ENCODE data around the gene C1RL.
"Not testable (repeated sequence)": the region's sequence is repeated elsewhere in the genome, so short reads cannot be mapped to it uniquely, and the experiment has no call there.

C1RL gene

DNA sequence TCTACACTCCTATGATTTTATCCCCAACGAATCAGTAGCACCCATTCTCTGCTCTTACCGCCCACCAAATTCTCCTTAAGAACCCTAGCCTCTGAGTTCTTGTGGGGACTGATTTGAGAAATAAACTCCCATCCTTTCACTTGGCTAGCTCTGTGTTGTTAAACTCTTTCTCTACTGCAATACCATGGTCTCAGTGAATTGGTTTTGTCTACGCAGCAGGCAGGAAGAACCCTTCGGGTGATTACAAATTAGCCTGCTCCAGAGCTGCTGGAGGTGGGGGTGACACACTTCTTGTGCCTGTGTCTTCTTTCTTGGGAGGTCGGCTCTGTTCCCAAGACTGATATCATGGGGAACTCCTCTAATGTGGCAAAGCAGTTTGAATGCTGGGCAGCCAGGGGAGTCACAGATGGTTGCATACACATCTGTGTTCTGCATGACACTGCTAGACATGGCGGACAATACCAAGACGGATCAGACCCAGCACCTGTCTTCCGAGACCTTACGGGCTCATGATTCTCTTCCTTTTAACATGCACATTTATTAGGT lies 50.1 kb downstream of the C1RL start:
- no peak for DNase-seq (ENCODE audit: low read depth)
- no peak overlapping the region for H3K4me3 ChIP-seq (ENCODE audit: low read length)
- TF ChIP-seq, protein P1, sequence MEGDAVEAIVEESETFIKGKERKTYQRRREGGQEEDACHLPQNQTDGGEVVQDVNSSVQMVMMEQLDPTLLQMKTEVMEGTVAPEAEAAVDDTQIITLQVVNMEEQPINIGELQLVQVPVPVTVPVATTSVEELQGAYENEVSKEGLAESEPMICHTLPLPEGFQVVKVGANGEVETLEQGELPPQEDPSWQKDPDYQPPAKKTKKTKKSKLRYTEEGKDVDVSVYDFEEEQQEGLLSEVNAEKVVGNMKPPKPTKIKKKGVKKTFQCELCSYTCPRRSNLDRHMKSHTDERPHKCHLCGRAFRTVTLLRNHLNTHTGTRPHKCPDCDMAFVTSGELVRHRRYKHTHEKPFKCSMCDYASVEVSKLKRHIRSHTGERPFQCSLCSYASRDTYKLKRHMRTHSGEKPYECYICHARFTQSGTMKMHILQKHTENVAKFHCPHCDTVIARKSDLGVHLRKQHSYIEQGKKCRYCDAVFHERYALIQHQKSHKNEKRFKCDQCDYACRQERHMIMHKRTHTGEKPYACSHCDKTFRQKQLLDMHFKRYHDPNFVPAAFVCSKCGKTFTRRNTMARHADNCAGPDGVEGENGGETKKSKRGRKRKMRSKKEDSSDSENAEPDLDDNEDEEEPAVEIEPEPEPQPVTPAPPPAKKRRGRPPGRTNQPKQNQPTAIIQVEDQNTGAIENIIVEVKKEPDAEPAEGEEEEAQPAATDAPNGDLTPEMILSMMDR (IDR thresholded peaks at IDR 0.05; ENCODE audit: insufficient read depth, low read depth, low read length, missing control alignments), result no peak

GRCh38 chr12:7058163-7058845 lies 50.7 kb downstream of the C1RL start:
- TF ChIP-seq, protein P1 (IDR thresholded peaks at IDR 0.05; ENCODE audit: insufficient read depth, low read depth, low read length, missing control alignments), result no peak
- no peak overlapping the region for H3K4me3 ChIP-seq (ENCODE audit: low read length)
- DNase-seq (ENCODE audit: low read depth), result no peak

GRCh38 chr12:7055736-7056135 lies 53.3 kb downstream of the C1RL start:
- H3K4me3 ChIP-seq (ENCODE audit: low read length); DNase-seq (ENCODE audit: low read depth): not testable (repeated sequence)

DNA sequence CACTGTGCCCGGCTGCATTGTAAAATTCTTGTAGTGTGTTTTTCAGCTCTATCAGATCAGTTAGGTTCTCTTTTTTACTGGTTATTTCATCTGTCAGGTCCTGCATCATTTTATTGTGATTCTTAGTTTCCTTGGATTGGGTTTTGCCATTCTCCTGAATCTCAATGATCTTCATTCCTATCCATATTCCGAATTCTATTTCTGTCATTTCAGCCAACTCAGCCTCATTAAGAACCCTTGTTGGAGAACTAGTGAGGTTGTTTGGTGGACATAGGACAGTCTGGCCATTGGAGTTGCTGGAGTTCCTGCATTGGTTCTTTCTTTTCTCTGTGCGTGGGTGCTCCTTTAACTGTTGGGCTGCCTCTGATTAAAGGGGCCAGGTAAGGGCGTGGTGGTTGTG lies 54.1 kb downstream of the C1RL start:
- no peak for DNase-seq (ENCODE audit: low read depth)
- no peak overlapping the region for H3K4me3 ChIP-seq (ENCODE audit: low read length)
- TF ChIP-seq, protein P1 (IDR thresholded peaks at IDR 0.05; ENCODE audit: insufficient read depth, low read depth, low read length, missing control alignments), result no peak

GRCh38 chr12:7049973-7050372 lies 59.0 kb downstream of the C1RL start:
- H3K4me3 ChIP-seq (ENCODE audit: low read length), result not testable (repeated sequence)

DNA sequence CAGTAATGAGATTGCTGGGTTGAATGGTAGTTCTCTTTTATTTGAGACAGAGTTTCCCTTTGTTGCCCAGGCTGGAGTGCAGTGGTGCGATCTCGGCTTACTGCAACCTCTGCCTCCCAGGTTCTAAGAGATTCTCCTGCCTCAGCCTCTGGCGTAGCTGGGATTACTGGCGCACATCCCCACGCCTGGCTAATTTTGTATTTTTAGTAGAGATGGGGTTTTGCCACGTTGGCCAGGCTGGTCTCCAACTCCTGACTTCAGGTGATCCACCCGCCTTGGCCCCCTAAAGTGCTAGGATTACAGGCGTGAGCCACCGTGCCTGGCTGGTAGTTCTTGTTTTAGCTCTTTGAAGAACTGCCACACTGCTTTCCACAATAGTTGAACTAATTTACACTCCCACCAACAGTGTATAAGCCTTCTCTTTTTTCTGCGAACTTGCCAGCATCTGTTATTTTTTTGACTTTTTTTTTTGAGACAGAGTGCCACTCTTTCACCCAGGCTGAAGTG lies 59.5 kb downstream of the C1RL start:
- not testable (repeated sequence) for DNase-seq (ENCODE audit: low read depth); H3K4me3 ChIP-seq (ENCODE audit: low read length)

More at GRCh38 chr12:7049973-7050372, 59.0 kb downstream of the C1RL start:
- DNase-seq (ENCODE audit: low read depth), result not testable (repeated sequence)

DNA sequence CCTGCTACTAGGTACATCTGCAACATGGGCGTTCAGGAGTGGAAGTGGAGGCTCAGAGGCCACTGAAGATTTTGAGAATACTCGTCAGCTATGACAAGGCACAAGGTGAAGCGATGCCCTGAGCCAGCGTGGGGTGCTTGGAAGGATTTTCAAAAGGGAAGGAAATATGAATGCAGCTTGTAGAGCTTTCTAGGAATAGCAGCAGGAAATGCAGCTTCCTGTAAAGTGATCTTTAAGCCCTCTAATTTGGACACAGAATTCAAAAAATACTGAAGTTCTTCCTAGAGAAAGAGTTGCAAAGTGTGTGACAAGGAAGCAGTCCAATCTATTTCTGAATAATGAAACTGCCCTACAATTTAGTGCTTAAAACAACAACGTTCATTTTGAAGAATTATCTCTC lies 61.7 kb downstream of the C1RL start:
- no peak for DNase-seq (ENCODE audit: low read depth)
- TF ChIP-seq, protein P1 (IDR thresholded peaks at IDR 0.05; ENCODE audit: insufficient read depth, low read depth, low read length, missing control alignments), result no peak
- no peak overlapping the region for H3K4me3 ChIP-seq (ENCODE audit: low read length)

DNA sequence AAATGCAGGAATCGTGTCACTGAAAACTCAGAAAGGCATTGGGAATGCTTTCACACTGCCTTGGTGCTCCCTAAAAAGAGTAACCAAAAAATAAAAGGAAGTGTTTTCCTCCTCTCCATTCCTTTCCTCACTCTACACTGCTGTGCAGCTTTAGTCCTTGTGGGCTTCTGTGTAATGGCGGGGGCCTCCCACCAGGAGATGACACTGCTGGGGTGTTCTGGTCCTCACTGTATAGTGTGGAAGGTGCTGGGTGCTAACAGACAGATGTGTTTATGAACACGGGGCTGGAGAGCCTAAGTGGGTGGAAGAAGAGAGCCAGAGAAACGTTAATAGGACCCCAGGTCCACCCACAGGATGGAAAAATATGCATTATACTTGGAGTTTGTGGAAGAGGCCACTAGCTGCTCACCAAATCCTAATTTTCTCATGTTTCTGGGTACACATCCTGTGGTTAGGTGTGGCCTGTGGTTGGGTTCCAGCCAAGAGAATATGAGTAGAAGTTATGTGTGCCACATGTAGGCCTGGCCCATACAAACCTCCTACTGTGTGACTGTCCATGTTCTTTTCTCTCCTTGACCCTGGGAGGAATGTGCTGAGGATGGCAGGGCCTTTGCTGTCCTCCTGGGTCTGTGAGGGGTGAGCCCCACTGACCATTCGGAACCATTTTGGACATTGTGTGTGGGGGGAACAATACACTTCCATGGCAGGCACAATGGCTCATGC lies 62.5 kb downstream of the C1RL start:
- no peak overlapping the region for H3K4me3 ChIP-seq (ENCODE audit: low read length)
- DNase-seq (ENCODE audit: low read depth), result no peak
- TF ChIP-seq, protein P1 (IDR thresholded peaks at IDR 0.05; ENCODE audit: insufficient read depth, low read depth, low read length, missing control alignments), result no peak
